Endodermal cell (in vitro differentiated cells): Measurements from ENCODE around the gene PIK3R2. TPM values are rescaled to one million over a fixed set of nuclear protein-coding genes. Genes with fewer than 3 reads are reported as not detected.
A peak's percentile ranks its signal among the peaks of the same experiment; 100 is the strongest.

Experiments used
- DNase-seq: peaks from one replicate; pipeline ENCODE4 v3.0.0-alpha.2; 2017
- H3K27ac ChIP-seq: 2 replicates; pipeline ENCODE4 v1.5.1; 2013; ENCODE audit warnings: mild to moderate bottlenecking, low read depth, low read length, moderate library complexity
- H3K27me3 ChIP-seq: 2 replicates; pipeline ENCODE4 v1.6.1; 2013; ENCODE audit warnings: mild to moderate bottlenecking, low read length, moderate library complexity; ENCODE audit not compliant: insufficient read depth, control insufficient read depth, poor library complexity, severe bottlenecking
- H3K36me3 ChIP-seq: 2 replicates; pipeline ENCODE4 v1.7.0; 2013; ENCODE audit warnings: mild to moderate bottlenecking, low read length, moderate library complexity; ENCODE audit not compliant: control insufficient read depth, insufficient read depth
- H3K4me1 ChIP-seq: one replicate; pipeline ENCODE4 v1.7.0; 2013; ENCODE audit warnings: low read length; ENCODE audit not compliant: control insufficient read depth, insufficient read depth
- H3K4me3 ChIP-seq: 2 replicates; pipeline ENCODE4 v1.5.1; 2013; ENCODE audit warnings: mild to moderate bottlenecking, low read length, moderate library complexity
- H3K9ac ChIP-seq: 2 replicates; pipeline ENCODE4 v1.6.1; 2013; ENCODE audit warnings: mild to moderate bottlenecking, low read length, moderate library complexity; ENCODE audit not compliant: poor library complexity, severe bottlenecking; ENCODE audit errors: extremely low read depth
- H3K9me3 ChIP-seq: 2 replicates; pipeline ENCODE4 v1.6.1; 2013; ENCODE audit warnings: mild to moderate bottlenecking, low read length, moderate library complexity; ENCODE audit not compliant: control insufficient read depth
- H3K27ac Mint-ChIP-seq: 2 replicates; pipeline ENCODE4 v1.8.0; 2020; ENCODE audit warnings: mixed read lengths
- H3K27me3 Mint-ChIP-seq: 2 replicates; pipeline ENCODE4 v1.8.0; 2021; ENCODE audit warnings: mild to moderate bottlenecking, mixed read lengths; ENCODE audit not compliant: insufficient read depth
- H3K36me3 Mint-ChIP-seq: 2 replicates; pipeline ENCODE4 v1.8.0; 2020; ENCODE audit warnings: low read depth, mixed read lengths
- H3K4me1 Mint-ChIP-seq: 2 replicates; pipeline ENCODE4 v1.8.0; 2020; ENCODE audit warnings: mixed read lengths
- H3K4me3 Mint-ChIP-seq: 2 replicates; pipeline ENCODE4 v1.8.0; 2020; ENCODE audit warnings: mild to moderate bottlenecking, moderate library complexity, mixed read lengths
- H3K9me3 Mint-ChIP-seq: 2 replicates; pipeline ENCODE4 v1.8.0; 2020; ENCODE audit warnings: mild to moderate bottlenecking, mixed read lengths
- WGBS, 2 experiments: methylation state at CpG; one replicate each; pipeline versions ENCODE4 v1.1.5 to v1.1.7; 2013; ENCODE audit warnings: missing lambda C conversion rate in 2 of 2, mixed read lengths in 1 of 2; ENCODE audit not compliant: insufficient coverage in 1 of 2, insufficient read length in 1 of 2; 5-methylcytosine and 5-hydroxymethylcytosine counted together
- total RNA-seq, 2 donors: library from RNA; stranded (reverse); fragmentation: NEBNext Ultra II Directional in 1 of 2; extraction: Animal tissue kit (Norgen Biotek cat#: 25700) in 1 of 2; gene quantifications; 2 replicates in 1 of 2; 3 replicates in 1 of 2; pipeline ENCODE4 v1.2.1, GENCODE V29; 2021
- TF ChIP-seq, protein P1 (sequence below): fragments of 200-600 bp; sonication (generic); conservative IDR thresholded peaks from 2 replicates; pipeline ENCODE4 v1.5.0; 2021; ENCODE audit warnings: antibody characterized with exemption, mild to moderate bottlenecking

Gene PIK3R2
- total RNA-seq, 2 donors from 2014 or later, result 52.9 to 58.8 TPM

DNA sequence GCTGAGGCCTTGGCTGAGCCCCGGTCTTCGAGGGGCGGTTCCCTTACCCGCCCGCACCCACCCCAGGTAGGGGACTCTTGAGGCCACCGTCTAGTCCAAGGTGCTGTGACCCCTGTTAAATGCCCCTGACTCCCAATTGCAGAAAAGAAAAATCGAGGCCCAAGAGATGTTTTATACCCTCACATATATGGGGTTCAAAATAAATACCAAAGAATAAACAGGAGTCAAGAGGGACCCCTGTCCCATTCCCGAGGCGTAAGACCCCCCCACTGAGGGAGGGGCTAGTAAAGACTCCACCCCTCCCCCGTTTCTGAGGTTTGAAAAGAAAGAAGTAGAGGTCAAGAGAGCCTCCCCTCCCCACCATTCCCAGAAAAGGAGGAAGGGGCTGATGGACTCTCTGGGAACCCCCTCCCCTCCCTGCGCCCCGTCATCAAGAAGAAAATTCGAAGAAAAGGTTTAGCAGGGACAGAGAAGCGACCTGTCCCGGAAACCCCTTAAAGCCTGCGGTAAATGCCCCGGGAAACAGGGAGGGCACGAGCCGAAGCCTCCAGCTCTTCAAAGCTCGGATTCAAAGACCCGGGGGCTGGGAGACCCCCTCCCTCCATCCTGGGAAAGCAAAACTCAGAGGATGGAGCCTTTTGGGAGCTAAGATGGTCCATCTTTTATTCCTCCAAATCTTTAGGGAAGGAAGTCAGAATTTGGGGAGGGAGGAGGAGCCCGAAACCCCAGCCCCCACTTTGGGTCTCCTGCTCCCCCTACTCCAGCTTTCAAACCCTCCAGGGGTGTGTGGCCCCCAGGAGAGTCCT, 51.6 kb downstream of the PIK3R2 start:
- Mint-ChIP-seq H3K36me3 (peaks cover 6% of the 10 kb centered on the region), H3K4me1 (peaks cover 6% of the 10 kb centered on the region), H3K27ac (peak overlapping the region; percentile 91), H3K4me3 (peak overlapping the region; percentile 78), H3K9me3 (no peaks in the 10 kb centered on the region), H3K27me3 (peaks cover 15% of the 10 kb centered on the region)
- peak overlapping the region; percentile 87 for H3K4me3 ChIP-seq
- H3K9ac ChIP-seq, result peak overlapping the region; percentile 77
- no peaks in the 10 kb centered on the region for H3K9me3 ChIP-seq
- H3K27ac ChIP-seq, result peak overlapping the region; percentile 86
- peaks cover 5% of the 10 kb centered on the region for H3K27me3 ChIP-seq
- TF ChIP-seq, protein P1, sequence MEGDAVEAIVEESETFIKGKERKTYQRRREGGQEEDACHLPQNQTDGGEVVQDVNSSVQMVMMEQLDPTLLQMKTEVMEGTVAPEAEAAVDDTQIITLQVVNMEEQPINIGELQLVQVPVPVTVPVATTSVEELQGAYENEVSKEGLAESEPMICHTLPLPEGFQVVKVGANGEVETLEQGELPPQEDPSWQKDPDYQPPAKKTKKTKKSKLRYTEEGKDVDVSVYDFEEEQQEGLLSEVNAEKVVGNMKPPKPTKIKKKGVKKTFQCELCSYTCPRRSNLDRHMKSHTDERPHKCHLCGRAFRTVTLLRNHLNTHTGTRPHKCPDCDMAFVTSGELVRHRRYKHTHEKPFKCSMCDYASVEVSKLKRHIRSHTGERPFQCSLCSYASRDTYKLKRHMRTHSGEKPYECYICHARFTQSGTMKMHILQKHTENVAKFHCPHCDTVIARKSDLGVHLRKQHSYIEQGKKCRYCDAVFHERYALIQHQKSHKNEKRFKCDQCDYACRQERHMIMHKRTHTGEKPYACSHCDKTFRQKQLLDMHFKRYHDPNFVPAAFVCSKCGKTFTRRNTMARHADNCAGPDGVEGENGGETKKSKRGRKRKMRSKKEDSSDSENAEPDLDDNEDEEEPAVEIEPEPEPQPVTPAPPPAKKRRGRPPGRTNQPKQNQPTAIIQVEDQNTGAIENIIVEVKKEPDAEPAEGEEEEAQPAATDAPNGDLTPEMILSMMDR, result no peak
- H3K36me3 ChIP-seq, result no peaks in the 10 kb centered on the region
- WGBS, 2 experiments, result 0 to 1% methylated on average over 14 to 21 of the region's 22 CpGs
- peak; percentile 90 for DNase-seq
- no peaks in the 10 kb centered on the region for H3K4me1 ChIP-seq

DNA sequence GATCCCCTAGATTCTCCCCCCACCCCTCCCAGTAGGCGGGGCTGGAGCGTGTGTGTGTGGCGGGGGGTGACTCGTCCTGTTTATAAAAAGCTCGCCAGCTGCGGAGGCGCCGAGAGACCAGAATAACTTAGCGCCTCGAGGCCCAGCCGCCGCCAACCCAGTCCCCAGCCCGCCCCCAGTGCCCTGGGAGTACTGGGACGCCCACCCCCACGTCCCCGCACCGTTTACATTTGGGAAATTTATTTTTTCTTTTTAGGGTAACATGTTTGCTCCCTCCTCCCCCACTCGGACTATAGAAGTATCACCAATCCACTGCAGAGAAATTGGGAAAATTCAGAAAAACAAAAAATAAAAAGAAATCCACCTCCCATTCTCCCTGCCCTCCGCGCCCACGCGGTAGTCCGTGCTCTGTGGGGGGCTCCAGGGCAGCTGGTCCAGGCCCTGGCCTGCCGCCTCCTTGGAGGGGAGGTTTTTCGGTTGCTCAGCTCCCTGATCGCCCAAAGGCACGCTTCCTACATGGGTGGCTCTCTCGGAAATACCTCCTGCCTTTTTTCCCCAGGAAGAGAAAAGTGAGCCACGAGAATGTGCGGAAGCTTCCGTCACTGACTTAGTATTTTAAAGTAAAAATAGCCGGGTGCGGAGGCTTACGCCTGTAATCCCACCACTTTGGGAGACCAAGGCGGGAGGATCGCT, 52.4 kb downstream of the PIK3R2 start:
- Histone ChIP-seq H3K4me3 (peak overlapping the region; percentile 87), H3K4me1 (no peaks in the 10 kb centered on the region), H3K27ac (peak overlapping the region; percentile 86), H3K36me3 (no peaks in the 10 kb centered on the region), H3K27me3 (peaks cover 5% of the 10 kb centered on the region), H3K9ac (peak overlapping the region; percentile 77), H3K9me3 (no peaks in the 10 kb centered on the region)
- DNase-seq, result peak; percentile 85
- peaks cover 15% of the 10 kb centered on the region for H3K27me3 Mint-ChIP-seq
- H3K9me3 Mint-ChIP-seq, result no peaks in the 10 kb centered on the region
- TF ChIP-seq, protein P1, result no peak
- peak overlapping the region; percentile 91 for H3K27ac Mint-ChIP-seq
- WGBS, 2 experiments, result 19 to 23% methylated on average over 19 to 34 of the region's 36 CpGs
- peaks cover 6% of the 10 kb centered on the region for H3K4me1 Mint-ChIP-seq
- peak overlapping the region; percentile 78 for H3K4me3 Mint-ChIP-seq
- H3K36me3 Mint-ChIP-seq, result peaks cover 3% of the 10 kb centered on the region

DNA sequence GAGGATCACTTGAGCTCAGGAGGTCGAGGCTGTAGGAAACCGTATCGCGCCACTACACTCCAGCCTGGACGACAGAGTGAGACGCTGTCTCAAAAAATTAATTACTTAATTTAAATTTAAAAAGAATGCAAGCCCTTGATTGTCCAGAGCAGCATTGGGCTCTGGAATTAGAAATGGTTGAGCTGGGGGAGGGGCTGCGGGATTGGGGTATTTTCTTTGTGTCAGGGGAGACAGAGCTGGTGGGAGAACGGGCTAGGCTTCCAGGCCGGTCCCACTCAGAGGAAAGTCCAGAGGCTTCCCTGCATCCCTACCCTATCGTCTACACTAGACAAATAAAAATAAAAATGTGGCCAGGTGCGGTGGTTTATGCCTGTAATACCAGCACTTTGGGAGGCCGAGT, 53.1 kb downstream of the PIK3R2 start:
- TF ChIP-seq, protein P1, result no peak
- no peaks in the 10 kb centered on the region for H3K9me3 Mint-ChIP-seq
- Histone ChIP-seq H3K36me3 (no peaks in the 10 kb centered on the region), H3K9me3 (no peaks in the 10 kb centered on the region), H3K27ac (no peak overlapping the region), H3K27me3 (peaks cover 5% of the 10 kb centered on the region), H3K9ac (no peak overlapping the region), H3K4me3 (peak overlapping the region; percentile 87), H3K4me1 (no peaks in the 10 kb centered on the region)
- no peak for DNase-seq
- H3K27ac Mint-ChIP-seq, result peak overlapping the region; percentile 91
- H3K36me3 Mint-ChIP-seq, result peaks cover 3% of the 10 kb centered on the region
- H3K4me3 Mint-ChIP-seq, result peak overlapping the region; percentile 78
- H3K27me3 Mint-ChIP-seq, result peaks cover 15% of the 10 kb centered on the region
- 86 to 100% methylated on average over 2 to 12 of the region's 12 CpGs for WGBS, 2 experiments
- peaks cover 6% of the 10 kb centered on the region for H3K4me1 Mint-ChIP-seq
